NCI-H82 treated with DMSO at 0.1 percent for 48 hours (cell line): Measurements from ENCODE around the gene CCDC185.

ENCODE experiments used
- DNase-seq: peaks from one replicate; lab custom pipeline; 2025; ENCODE audit not compliant: unreplicated experiment; lab: John Stamatoyannopoulos, UW

The CCDC185 gene

DNA sequence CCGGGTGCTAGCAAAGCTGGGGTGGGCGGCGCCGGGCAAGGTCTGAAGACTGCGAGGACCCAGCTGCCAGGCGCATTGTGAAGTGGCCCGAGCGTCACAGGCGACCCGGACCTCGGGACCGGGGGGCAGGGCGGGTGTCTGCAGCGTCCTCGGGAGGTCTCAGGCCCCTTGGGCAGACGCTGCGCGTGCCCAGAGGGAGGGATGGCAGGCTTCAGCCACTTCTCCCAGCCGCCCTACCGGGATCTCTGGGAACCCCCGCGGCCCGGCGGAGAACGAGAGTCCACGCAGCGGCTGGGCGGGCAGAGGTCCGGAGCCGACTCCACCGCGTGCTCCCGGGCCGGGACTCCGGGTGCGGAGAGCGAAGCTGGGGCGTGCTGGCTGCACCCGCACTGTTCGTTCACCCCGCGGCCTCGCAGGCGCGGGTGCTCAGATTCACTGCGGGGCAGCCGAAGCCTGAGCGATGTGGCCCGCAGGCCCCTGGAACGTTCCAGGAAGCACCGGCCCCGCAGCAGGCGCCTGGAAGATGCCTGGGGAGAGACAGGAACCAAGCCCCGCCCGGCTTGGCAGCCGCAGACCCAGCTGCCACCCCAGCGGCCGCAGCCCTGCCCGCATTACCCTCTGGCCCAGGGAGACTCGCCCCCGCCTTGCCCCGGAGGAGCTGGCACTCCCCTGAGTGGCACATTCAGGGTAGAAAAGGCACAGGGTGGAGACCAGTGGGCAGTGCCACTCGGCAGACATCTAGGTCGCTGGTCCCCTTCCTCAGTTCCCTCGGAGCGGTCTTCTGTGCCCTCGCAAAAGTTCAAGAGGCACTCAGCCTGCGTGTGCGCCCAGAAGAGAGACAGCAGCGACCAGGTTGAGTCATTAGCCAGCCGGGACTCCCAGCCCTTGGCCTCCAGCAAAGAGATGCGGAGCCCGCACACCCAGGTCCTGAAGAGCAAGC lies at the start of gene CCDC185:
TSS of gene CCDC185 (plus strand) at position 141 of the 940 bp plus-strand sequence. CDS start at position 202, 61 bp downstream.
- DNase-seq: no peak

DNA sequence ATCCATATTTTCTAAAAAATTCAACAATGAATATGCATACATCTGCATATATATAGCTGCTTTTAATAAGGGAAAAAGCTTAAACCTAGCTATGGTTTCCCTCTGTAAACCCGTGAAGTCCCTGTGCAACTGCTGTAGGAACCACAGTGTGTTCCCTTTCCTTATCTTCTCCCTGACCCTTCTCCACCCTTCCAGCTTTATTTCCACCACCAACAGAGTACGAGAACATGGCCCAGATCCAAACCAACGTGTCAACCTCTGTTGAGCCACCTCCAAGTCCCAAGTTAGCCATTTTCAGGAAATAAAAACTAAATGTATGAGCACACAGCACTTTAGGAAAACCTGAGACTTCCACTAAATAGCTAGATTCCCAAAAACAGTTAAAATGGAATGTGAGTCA lies 49.5 kb upstream of the CCDC185 start:
- DNase-seq: no peak

DNA sequence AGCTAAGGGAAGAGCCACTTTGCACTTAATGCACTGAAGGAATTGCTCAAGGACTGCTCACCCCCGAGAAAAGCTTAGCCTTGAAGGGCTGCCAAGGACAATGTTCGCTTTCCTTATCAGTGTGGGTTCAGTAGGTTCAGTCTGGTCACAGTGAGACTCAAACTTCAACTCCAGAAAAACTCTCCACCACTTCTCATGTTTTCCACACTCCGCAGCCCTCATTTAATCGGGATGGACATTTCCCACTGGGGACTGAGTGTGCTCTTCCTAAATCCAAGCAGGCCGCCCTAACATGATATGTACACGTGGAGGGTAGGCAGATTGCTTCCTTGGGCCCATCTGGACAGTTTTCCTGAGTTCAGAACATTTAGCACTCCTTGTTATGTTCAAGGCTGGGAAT lies 48.7 kb upstream of the CCDC185 start:
- no peak for DNase-seq

GRCh38 chr1:223345720-223346119 lies 47.5 kb upstream of the CCDC185 start:
- no peak for DNase-seq

GRCh38 chr1:223346311-223346710 lies 46.9 kb upstream of the CCDC185 start:
- no peak for DNase-seq

DNA sequence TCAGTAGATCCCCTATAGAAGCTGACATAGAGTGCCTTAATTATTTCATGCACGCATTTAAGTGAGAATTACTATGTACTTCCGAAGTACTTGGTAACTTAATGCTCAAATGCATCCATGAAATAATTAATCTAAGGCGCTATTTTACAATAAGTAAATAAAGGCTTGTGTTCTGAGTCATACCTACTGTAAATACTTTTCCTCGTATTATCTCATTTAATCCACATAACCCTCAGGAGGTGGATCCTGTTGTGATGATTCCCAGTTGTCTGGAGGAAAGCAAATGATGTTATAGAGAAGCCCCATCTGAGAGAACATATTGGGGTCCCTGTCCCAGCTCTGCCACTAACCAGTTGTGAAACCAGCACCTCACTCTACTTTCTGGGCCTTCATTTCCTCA lies 45.6 kb upstream of the CCDC185 start:
- no peak for DNase-seq

DNA sequence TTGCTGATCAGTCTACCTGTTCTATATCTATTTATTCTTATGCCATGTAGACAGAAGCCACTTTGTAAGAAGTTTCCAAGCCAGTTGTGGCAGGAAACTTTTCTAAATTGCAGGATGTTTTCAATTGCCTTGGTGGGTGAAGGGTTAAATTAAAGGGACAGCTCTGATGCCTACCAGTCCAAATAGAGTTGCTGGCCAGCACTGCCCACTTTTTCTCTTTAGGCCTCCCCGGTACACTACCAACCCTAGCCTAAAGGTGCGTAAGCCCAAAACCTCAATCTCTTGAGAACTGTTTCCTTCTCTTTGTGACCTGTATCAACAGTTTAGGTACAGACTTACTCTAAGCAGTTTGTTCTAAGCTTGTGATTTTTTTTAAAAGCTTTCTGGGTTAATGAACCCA lies 44.8 kb upstream of the CCDC185 start:
- no peak for DNase-seq

GRCh38 chr1:223349241-223349640 lies 44.0 kb upstream of the CCDC185 start:
- no peak for DNase-seq

GRCh38 chr1:223350361-223350908 lies 42.8 kb upstream of the CCDC185 start:
- DNase-seq: no peak

DNA sequence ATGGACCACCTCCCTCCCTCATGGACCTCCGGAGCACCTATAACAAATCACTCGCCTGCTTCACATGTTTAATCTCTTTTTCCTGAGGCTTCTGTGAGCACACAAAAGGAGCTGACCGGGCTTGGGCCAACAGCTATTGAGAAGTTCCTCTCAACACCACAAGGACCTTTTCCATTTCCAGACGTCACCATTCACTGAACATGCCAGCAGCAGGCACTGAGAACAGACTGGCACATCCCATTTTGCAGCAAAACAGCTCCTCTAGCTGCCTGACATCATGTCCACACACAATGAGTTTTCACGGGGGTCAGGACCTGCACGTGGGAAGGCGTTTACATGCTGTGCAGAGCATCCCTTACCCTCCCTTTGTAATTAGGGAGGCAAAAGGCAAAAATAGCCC lies 40.3 kb upstream of the CCDC185 start:
- DNase-seq: no peak

DNA sequence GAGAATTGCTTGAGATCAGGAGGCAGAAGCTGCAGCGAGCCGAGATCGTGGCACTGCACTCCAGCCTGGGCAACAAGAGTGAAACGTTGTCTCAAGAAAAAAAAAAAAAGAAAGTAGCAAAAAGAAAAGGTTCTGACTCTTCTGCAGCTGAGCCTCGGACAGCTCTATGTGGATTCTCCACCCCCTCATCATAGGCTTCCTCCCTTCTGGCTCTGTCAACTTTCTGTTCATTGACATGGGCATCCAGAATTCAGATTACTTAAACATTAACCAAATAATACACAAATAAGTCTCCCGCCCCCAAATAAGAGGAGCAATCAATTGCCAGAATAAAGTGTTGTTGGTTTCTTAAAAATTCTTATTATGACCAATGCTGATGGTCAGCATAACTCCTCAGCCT lies 39.3 kb upstream of the CCDC185 start:
- DNase-seq: no peak

GRCh38 chr1:223355699-223356098 lies 37.5 kb upstream of the CCDC185 start:
- DNase-seq: no peak

GRCh38 chr1:223358826-223359225 lies 34.4 kb upstream of the CCDC185 start:
- no peak for DNase-seq

DNA sequence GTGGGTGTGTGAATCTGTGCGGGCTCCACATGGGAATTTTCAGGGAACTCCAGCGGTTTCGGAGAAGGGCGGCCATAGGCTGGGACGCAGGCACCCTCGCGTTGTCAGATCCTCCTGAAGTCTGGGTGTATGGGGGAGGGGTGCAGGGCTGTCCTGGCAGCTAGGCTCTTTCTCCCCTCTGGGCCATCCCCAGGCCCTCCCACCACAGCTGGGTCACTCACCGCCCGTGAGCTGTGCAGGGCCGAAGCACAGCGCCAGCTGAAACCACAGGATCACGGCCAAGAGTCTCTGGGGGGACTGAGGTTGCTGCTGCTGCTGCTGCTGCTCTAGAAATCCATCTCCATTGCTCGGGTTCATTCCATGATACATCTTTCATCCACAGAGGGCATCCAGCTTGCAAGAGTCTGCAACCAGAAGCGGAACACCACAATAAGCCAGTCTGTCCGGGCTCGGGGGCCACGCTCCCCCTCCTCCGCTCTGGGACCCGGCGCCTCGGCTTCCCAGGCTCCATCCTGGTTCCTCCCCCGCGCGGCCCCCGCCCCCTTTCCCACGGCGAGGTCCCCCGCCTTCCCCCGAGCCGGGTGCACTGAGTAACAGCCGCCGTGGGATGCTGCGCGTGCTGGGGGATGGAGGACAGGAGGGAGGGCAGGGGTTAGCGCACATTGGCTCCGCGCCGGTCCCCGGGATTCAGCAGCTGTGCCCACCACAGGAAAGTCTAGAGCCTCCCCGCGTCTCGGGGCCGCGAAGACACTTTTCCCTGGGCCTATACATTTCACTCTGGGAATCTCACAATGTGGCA lies 30.0 kb upstream of the CCDC185 start:
- DNase-seq: no peak

DNA sequence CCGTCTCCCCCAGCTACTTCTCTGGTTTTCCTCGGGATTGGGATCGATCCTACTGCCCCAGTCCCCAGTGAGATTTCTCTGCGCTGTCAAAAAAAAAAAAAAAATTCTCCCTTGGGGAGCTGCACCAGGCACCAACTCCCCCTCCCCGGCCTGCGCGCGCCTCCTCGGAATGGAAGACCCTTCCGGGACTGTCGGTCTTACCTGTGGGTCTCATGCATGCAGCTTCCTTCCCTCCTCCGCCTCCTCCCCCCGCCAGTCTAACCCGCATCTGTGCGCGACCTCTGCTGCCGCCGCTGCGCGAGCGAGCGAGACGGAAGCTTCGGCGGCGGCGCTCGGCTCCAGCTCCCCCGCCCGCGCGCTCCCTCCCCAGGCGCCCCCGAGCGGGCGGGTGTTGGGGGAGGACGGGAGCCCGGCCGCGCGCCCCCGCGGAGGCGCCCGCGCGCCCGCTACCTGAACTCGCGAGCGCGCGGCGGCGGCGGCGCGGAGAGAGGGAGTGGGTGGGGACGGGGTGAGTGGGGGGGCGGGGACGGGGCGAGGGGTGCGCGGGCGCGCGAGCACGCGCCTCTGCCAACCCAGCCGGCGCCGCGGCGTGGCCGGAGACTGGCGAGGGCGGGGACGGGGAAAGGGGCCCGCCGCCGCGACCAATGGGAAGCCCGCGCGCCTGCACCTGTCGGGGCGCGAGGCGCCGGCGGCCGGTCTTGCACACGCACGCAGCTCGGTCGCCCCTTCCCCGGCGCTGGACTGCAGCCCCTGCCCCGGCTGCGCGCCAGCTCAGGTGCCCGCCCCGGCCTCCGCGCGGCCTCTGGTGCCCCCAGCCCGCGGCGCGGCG lies 29.1 kb upstream of the CCDC185 start, which contains the start of gene SUSD4:
TSS of gene SUSD4 (minus strand) at position 321 of the 829 bp plus-strand sequence. CDS start 751 bp downstream, outside the sequence.
- peak; percentile 59 for DNase-seq

DNA sequence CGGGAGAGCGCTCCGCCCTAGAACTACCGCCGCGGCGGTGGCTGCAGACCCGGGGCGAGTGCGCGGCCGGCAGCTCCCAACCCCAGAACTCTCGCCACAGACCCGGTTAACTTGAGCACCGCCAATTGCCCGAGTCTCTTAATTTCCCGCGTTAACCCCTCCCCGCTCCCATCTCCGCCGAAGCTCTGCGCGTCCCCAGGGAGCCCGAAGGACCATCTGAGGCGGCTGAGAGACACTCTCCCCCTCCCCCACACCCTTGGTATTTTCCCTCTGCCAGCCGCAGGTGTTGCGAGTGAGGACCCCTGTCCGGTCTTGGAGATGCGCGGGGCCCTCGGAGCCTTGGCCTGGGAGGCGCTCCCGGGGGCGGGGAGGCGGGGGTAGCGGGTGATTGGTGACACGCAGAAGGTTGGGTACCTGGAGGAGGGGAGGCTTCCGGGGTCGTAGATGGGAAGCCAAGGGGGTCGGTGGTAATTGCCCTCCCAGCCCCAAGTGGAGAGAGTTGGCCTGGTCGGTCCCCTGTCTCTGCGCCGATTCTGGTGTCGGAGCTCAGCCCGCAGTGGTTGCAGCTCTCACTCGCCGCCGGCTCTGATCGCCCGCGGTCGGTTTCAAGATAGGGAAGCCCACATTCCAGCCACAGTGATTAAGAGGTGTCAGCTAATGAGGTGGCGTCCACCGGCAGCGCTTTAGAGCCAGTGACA lies 28.4 kb upstream of the CCDC185 start:
- DNase-seq: no peak

- DNase-seq: no peak
Observed at GRCh38 chr1:223374064-223374610, 19.1 kb upstream of the CCDC185 start.

GRCh38 chr1:223378754-223379153 lies 14.5 kb upstream of the CCDC185 start:
- no peak for DNase-seq

- DNase-seq: no peak
Observed at GRCh38 chr1:223386013-223386412, 7.2 kb upstream of the CCDC185 start.

DNA sequence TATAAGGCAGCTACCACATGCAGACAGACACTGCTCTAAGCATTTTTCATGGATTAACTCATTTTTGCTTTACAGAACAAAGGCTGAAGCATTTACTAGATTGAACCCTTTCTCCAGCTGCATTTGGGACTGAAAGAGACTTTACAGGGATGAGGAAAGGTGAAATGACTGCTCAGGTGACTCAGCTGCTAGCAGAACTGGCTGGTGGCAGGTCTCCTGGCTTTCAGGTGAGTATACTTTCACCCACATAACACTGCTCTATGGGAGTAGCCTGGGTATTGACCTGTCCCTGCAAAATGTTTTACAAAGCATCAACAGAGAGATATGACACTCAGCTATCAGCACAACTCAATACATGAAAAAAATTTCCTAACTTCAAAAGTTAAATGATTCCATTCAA lies 2.6 kb upstream of the CCDC185 start:
- no peak for DNase-seq
